SJCRH30 (cell line): Measurements from ENCODE around the gene LST1. TPM values are rescaled to one million over a fixed set of nuclear protein-coding genes. Genes with fewer than 3 reads are reported as not detected.
"Not testable (repeated sequence)": the region's sequence is repeated elsewhere in the genome, so short reads cannot be mapped to it uniquely, and the experiment has no call there.

Source experiments
- DNase-seq, 2 experiments: peaks; one replicate each; pipeline ENCODE4 v3.0.0-alpha.2; 2015 to 2020
- H3K27ac ChIP-seq: fragments of 250-450 bp; sonication (Bioruptor Pico); 2 replicates; pipeline ENCODE4 v1.5.1; 2020; ENCODE audit warnings: mild to moderate bottlenecking, moderate library complexity
- H3K27me3 ChIP-seq: fragments of 250-450 bp; sonication (Bioruptor Pico); 2 replicates; pipeline ENCODE4 v1.5.1; 2020; ENCODE audit warnings: mild to moderate bottlenecking, moderate library complexity
- H3K36me3 ChIP-seq: fragments of 250-450 bp; sonication (Bioruptor Pico); 2 replicates; pipeline ENCODE4 v1.5.1; 2020; ENCODE audit warnings: mild to moderate bottlenecking, moderate library complexity
- H3K4me1 ChIP-seq: fragments of 250-450 bp; sonication (Bioruptor Pico); 2 replicates; pipeline ENCODE4 v1.5.1; 2020; ENCODE audit warnings: mild to moderate bottlenecking, moderate library complexity
- H3K4me3 ChIP-seq: fragments of 250-450 bp; sonication (Bioruptor Pico); 2 replicates; pipeline ENCODE4 v1.5.1; 2020; ENCODE audit warnings: mild to moderate bottlenecking, moderate library complexity
- H3K9me3 ChIP-seq: fragments of 250-450 bp; sonication (Bioruptor Pico); replicated peaks from 2 replicates; pipeline ENCODE4 v1.5.1; 2020; ENCODE audit warnings: mild to moderate bottlenecking, moderate library complexity
- total RNA-seq: library from RNA; depleted of rRNA; stranded (reverse); fragments of >200 nt; shearing (Covaris generic); gene quantifications from 2 replicates; pipeline ENCODE4 v1.2.3, GENCODE V29; 2014

Gene LST1
- total RNA-seq, 1 experiment from 2014 or later = not detected

GRCh38 chr6:31581434-31582229 is 4.4 kb upstream of the LST1 start:
- Histone ChIP-seq H3K36me3 (no peaks in the 10 kb centered on the region), H3K9me3 (no peaks in the 10 kb centered on the region), H3K4me3 (peak overlapping the region; percentile 64), H3K4me1 (no peaks in the 10 kb centered on the region), H3K27me3 (no peaks in the 10 kb centered on the region), H3K27ac (no peak overlapping the region)
- DNase-seq = peak in 1 of 2 experiments; percentile 10

DNA sequence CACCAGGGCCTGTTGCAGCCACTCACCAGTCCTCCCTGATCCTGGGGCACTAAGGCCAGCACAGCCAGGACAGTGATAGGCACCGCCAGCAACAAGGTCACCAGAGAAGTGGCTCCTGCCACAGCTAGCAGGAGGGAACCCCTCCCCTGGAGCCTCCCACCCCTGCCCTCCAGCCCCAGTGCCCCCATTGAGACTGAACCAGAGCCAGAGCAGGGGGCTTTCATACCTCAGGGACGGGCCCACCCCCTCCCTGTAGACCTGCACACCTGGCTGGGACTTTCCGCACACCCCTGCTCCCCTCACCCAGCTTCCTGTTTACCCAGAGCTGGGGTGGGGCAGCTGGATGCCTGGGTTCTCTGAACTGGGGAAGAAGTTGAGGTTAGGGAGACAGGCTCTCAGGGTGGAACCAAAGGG is 3.8 kb upstream of the LST1 start, which contains the start of gene LTB:
TSS of gene LTB (minus strand) at position 195 of the 414 bp plus-strand sequence. CDS start at position 188, 7 bp downstream.
- H3K36me3 ChIP-seq = no peaks in the 10 kb centered on the region
- H3K9me3 ChIP-seq = no peaks in the 10 kb centered on the region
- H3K27ac ChIP-seq = no peak within 1 kb of the TSS
- DNase-seq = no peak
- H3K4me1 ChIP-seq = no peaks in the 10 kb centered on the region
- H3K27me3 ChIP-seq = no peaks in the 10 kb centered on the region
- peak within 1 kb of the TSS; percentile 64 for H3K4me3 ChIP-seq

DNA sequence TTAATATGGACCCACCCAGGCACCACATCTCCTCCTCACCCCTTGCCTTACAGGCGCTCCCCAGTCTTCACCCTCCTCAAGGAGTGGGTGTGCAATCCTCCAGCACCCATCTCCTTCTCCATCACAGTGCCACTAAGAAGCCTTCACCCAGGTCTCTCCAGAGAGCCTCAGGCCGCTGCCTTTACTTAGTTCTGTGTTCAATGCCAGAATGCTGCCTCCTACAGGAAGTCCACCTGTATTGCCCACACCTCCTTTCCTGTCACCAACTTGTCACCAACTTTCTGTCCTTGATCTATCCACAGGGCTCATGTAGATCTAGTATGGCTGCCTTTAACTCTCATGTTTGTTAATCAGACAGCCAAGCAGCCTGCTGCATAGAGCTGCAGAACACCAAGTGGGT is 586 bp upstream of the LST1 start:
- no peak overlapping the region for H3K4me3 ChIP-seq
- no peak overlapping the region for H3K27ac ChIP-seq
- H3K9me3 ChIP-seq = no peaks in the 10 kb centered on the region
- H3K4me1 ChIP-seq = 0 out of 2 replicates have a peak, but pooled peaks cover 4% of the 10 kb centered on the region
- no peaks in the 10 kb centered on the region for H3K27me3 ChIP-seq
- H3K36me3 ChIP-seq = no peaks in the 10 kb centered on the region
- DNase-seq = no peak

- Histone ChIP-seq H3K4me3 (no peak overlapping the region), H3K27ac (no peak overlapping the region), H3K36me3 (no peaks in the 10 kb centered on the region), H3K9me3 (no peaks in the 10 kb centered on the region), H3K4me1 (0 out of 2 replicates have a peak, but pooled peaks cover 4% of the 10 kb centered on the region), H3K27me3 (no peaks in the 10 kb centered on the region)
- no peak for DNase-seq
Observed at GRCh38 chr6:31586599-31587281, 663 bp downstream of the LST1 start.

DNA sequence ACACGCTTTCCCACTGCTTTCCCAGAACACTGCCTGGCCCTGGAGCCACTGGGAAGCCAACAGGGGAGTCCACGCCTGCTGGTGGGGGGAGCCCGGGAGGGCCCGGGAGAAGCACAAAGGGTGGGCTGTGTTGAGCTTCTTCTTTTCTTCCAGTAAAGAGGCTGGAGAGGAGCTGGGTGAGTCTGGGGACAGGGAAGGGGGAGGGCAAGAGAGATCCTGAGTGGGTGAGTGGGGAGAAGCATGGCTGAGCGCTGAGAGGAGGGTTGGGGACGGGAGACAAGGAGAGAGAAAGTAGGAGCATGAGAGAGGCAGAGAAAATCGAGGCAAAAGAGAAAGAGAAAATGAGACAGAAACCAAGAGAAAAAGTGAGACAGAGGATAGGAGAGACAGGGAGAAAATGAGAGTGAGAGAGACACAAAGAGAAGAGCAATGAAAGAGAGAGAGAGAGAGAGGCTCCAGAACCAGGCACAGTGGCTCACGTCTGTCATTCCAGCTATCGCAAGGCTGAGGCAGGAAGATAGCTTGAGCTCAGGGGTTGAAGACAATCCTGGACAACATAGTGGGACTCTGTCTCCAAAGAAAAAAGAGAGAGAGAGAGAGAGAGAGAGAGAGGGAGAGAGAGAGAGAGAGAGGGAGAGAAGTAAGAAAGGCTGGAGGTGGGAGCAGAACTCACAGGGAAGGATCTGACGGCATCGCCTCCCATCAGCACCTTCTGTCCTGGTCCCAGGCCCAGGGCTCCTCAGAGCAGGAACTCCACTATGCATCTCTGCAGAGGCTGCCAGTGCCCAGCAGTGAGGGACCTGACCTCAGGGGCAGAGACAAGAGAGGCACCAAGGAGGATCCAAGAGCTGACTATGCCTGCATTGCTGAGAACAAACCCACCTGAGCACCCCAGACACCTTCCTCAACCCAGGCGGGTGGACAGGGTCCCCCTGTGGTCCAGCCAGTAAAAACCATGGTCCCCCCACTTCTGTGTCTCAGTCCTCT is 2.0 kb downstream of the LST1 start:
- H3K27ac ChIP-seq = no peak overlapping the region
- no peaks in the 10 kb centered on the region for H3K36me3 ChIP-seq
- H3K27me3 ChIP-seq = no peaks in the 10 kb centered on the region
- H3K4me3 ChIP-seq = no peak overlapping the region
- H3K4me1 ChIP-seq = 0 out of 2 replicates have a peak, but pooled peaks cover 4% of the 10 kb centered on the region
- no peaks in the 10 kb centered on the region for H3K9me3 ChIP-seq
- DNase-seq = no peak

GRCh38 chr6:31588871-31589650 is 3.0 kb downstream of the LST1 start:
- no peak overlapping the region for H3K27ac ChIP-seq
- H3K36me3 ChIP-seq = no peaks in the 10 kb centered on the region
- DNase-seq = peak; percentile 47 to 59

GRCh38 chr6:31590691-31591090 is 4.6 kb downstream of the LST1 start:
- H3K4me1 ChIP-seq, H3K27me3 ChIP-seq, DNase-seq, H3K27ac ChIP-seq, H3K36me3 ChIP-seq, H3K9me3 ChIP-seq, H3K4me3 ChIP-seq: not testable (repeated sequence)

More at GRCh38 chr6:31588871-31589650, 3.0 kb downstream of the LST1 start:
- H3K9me3 ChIP-seq = no peaks in the 10 kb centered on the region
- H3K4me3 ChIP-seq = no peak overlapping the region
- H3K4me1 ChIP-seq = 0 out of 2 replicates have a peak, but pooled peaks cover 4% of the 10 kb centered on the region
- H3K27me3 ChIP-seq = no peaks in the 10 kb centered on the region

DNA sequence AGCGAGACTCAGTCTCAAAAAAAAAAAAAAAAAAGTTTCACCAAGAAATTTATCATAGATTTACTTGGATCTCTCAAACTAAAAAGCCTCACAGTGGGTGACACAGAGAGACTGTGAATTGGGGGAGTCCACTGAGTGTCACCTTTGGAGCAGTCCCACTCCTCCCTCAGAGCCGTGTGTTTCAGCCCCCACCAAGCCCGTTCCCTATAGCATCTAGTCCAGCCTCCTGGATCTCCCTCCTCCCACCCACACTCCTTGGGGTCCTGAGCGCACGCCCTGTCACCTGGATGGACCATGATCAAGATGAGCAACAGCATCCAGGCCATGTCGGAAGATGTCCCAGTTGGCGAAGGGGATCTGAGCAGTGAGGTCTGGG is 6.3 kb downstream of the LST1 start:
- no peaks in the 10 kb centered on the region for H3K36me3 ChIP-seq
- H3K4me3 ChIP-seq = no peak overlapping the region
- H3K9me3 ChIP-seq = no peaks in the 10 kb centered on the region
- H3K27ac ChIP-seq = no peak overlapping the region
- no peak for DNase-seq
- H3K27me3 ChIP-seq = no peaks in the 10 kb centered on the region
- 0 out of 2 replicates have a peak, but pooled peaks cover 4% of the 10 kb centered on the region for H3K4me1 ChIP-seq

DNA sequence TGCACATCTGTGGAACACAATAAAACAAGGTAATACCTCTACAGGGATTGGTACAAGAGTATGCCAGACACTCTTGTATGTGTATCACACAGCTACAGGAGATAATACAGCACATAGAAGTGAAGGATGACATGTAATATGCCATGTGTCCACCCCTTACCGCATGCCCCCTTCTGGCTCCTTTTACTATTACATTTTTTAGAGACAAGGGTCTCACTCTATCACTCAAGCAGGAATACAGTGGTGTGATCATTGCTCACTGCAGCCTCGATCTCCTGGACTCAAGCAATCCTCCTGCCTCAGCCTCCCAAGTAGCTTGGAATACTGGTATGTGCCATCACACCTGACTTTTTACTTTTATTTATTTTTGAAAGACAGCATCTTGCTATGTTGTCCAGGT is 10.9 kb downstream of the LST1 start:
- H3K27me3 ChIP-seq = no peaks in the 10 kb centered on the region
- no peak overlapping the region for H3K4me3 ChIP-seq
- DNase-seq = peak; percentile 26 to 60
- H3K4me1 ChIP-seq = no peaks in the 10 kb centered on the region
- no peak overlapping the region for H3K27ac ChIP-seq
- H3K9me3 ChIP-seq = no peaks in the 10 kb centered on the region
- H3K36me3 ChIP-seq = no peaks in the 10 kb centered on the region

DNA sequence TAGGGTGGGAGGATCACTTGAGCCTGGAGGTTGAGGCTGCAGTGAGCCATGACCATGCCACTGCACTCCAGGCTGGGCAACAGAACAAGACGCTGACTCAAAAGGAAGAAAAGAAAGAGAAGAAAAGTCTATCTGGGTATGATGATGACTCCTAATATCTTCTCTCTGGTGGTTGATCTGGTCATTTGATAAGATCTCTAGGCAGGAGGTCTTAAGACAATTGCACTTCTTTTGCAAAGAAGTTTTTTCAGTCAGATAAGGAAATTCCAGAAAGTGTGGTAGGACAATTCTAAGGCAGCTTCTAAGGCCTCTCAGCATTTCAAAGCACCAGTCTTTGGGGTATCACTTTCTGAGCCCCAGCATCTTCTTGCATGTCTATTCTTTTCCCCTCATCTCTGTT is 21.2 kb downstream of the LST1 start:
- Histone ChIP-seq H3K4me3 (no peak overlapping the region), H3K27me3 (no peaks in the 10 kb centered on the region), H3K27ac (no peak overlapping the region), H3K36me3 (no peaks in the 10 kb centered on the region), H3K4me1 (no peaks in the 10 kb centered on the region), H3K9me3 (no peaks in the 10 kb centered on the region)
- DNase-seq = no peak

DNA sequence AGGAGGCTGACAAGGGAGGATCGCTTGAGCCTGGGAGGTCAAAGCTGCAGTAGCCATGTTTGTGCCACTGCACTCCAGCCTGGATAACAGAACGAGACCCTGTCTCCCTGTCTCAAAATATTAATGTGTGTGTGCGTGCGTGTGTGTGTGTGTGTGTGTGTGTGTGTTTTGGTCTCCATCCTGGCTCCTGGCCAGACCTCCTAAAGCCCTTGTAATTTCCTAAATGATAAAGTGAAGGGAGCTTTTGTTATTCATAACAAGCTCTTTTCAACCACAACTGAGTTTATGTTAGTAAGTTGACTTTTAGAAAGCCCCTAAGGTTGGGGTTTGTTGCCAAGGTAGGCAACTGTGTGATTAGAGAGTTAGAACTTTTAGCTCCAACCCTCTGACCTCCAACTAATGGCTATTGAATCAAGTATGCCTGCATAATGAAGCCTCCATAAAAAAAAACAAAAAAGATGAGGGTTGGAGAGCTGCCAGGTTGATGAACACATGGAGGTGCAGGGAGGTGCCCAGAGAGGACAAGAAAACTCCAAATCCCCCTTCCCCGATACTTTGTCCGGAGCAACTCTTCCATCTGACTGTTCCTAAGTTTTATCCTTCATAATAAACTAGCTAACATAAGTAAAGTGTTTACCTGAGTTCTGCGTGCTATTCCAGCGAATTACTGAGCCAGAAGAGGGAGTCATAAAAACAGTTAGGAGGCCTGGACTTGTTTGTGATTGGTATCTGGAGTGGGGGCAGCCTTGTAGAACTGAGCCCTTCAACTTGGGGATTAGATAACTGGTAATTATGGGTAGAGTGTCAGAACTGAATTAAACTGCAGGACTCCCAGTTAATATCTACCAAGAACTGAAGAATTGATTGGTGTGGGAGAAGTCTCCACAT is 23.7 kb downstream of the LST1 start:
- no peak overlapping the region for H3K27ac ChIP-seq
- peak in 1 of 2 experiments; percentile 30 for DNase-seq
- H3K4me3 ChIP-seq = no peak overlapping the region
- H3K27me3 ChIP-seq = no peaks in the 10 kb centered on the region
- H3K36me3 ChIP-seq = no peaks in the 10 kb centered on the region
- no peaks in the 10 kb centered on the region for H3K4me1 ChIP-seq
- no peaks in the 10 kb centered on the region for H3K9me3 ChIP-seq

- Histone ChIP-seq H3K9me3 (no peaks in the 10 kb centered on the region), H3K4me3 (no peak overlapping the region), H3K27me3 (no peaks in the 10 kb centered on the region), H3K4me1 (no peaks in the 10 kb centered on the region), H3K36me3 (no peaks in the 10 kb centered on the region), H3K27ac (no peak overlapping the region)
- DNase-seq = no peak
Observed at GRCh38 chr6:31610968-31611367, 24.9 kb downstream of the LST1 start.

DNA sequence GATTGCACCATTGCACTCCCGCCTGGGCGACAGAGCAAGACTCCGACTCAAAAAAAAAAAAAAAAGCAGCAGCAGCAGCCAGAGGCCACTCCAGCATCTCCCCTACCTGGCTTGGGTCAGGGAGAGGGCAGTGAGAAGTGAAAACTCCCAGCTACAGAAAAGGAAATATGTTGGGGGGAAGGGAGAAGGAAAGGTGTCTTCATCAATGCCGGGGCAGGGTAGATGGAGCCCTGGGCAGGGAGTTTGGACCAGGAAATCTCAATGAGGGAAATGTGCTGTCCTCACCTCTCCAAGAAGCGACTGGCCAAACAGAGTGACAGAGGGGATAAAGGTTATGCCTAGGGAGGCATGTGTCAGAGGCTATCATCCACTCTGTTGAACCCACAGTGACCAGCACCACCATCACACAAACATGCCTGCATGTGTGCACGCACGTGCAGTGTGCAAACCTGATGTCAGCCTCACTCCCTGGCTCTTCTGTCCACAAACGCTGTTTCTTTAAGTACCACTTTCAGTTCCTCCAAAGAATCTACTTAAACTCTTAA is 28.1 kb downstream of the LST1 start:
- Histone ChIP-seq H3K4me1 (no peaks in the 10 kb centered on the region), H3K36me3 (no peaks in the 10 kb centered on the region), H3K9me3 (no peaks in the 10 kb centered on the region), H3K27me3 (no peaks in the 10 kb centered on the region), H3K4me3 (no peak overlapping the region), H3K27ac (no peak overlapping the region)
- DNase-seq = no peak
